ENCODE measurements around the gene RAB10.
"Not testable (repeated sequence)": the region's sequence is repeated elsewhere in the genome, so short reads cannot be mapped to it uniquely, and the experiment has no call there.

The RAB10 gene

DNA sequence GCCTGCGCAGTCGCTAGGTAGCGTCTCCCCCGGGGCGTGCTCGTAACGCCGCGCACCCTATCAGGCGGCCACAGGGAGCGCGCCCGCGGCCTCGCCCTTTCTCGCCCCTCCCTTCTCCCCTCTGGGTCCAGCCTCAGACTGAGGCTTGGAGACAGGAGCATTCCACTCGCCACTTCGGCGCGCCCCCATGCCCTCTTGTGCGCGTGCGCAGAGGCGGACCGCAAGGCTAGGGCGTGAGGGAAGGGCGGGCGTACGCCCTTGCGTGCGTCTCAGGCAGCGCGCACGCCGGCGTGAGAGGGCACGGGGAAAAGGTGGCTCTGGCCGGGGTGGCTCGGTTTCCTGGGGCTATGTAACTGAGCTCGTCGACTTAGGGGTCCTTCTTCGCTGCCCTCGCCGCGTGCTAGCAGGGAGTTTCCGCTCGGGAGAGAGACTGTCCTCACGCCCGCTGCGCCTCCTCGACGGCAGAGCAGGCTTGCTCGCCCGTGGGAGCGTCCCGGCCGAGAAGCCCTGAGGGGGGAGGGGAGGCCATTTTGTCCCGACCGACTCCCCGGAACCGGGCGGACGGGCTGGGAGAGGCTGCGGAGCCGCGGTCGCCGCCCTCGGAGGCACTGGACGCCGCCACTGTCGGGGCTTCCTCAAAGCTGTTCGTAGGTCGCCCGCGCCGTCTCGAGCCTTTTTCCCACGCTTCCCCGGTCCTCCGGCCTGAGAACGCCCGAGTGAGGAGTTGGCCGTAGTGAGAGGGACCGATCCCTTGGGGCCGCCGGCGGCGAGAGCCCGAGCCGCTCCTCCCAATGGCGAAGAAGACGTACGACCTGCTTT, at the start of gene RAB10:
Gene RAB10, plus strand, starts transcription at position 267 of the 819 bp plus-strand sequence. Its CDS starts 525 bp downstream, at position 792.
- DNase-seq = peak; percentile 87

- DNase-seq = no peak
Observed at GRCh38 chr2:25988134-25988533, 45.8 kb upstream of the RAB10 start.

DNA sequence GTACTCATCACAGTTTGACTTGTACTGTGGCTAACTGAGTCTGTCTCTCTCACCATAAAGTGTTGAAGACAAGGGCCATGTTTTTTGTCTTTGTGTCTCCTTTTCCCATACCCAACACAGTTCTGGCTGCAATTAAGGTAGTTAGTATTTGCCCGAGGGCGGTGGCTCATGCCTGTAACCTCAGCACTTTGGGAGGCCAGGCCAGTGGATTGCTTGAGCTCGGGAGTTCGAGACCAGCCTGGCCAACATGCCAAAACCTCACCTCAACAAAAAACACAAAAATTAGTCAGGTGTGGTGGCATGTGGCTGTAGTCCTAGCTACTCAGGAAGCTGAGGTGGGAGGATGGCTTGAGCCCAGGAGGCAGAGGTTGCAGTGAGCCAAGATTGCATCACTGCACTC, 44.7 kb upstream of the RAB10 start:
- DNase-seq = no peak

GRCh38 chr2:25991965-25992364, 41.9 kb upstream of the RAB10 start:
- DNase-seq = no peak

GRCh38 chr2:25992556-25992955, 41.3 kb upstream of the RAB10 start:
- DNase-seq = no peak

DNA sequence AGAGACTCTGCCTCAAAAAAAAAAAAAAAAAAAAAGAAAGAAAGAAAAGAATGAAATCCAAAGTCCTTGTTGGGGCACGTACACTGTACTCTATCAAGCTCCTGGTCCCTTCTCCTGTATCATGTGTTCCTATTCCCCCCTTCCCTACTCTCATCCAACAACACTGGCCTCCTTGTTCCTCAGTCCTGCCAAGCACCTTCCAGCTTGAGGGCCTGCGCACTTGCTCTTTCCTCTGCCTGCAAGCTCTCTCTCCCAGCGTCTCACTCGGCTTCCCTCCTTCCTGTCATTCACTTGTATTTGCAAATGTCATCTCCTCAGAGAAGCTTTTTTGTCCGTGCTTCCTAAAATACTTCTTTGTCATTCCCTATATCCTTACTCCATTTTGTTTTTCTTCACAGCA, 40.8 kb upstream of the RAB10 start:
- DNase-seq = no peak

- no peak for DNase-seq
Observed at GRCh38 chr2:25994509-25994908, 39.4 kb upstream of the RAB10 start.

- no peak for DNase-seq
Observed at GRCh38 chr2:25996844-25997243, 37.0 kb upstream of the RAB10 start.

DNA sequence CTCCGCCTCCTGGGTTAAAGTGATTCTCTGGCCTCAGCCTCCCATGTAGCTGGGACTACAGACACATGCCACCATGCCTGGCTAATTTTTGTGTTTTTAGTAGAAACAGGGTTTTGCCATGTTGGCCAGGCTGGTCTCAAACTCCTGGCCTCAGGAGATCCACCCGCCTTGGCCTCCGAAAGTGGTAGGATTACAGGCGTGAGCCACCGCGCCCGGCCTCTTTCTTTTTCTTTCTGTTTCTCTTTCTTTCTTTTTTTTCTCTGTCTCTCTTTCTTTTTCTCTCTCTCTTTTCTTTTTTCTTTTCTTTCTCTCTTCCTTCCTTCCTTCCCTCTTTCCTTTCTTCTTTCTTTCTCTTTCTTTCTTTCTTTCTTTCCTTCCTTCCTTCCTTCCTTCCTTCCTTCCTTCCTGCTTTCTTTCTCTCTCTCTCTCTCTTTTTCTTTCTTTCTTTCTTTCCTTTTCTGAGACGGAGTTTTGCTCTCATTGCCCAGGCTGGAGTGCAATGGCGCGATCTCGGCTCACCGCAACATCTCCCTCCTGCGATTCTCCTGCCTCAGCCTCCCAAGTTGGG, 35.0 kb upstream of the RAB10 start:
- not testable (repeated sequence) for DNase-seq

DNA sequence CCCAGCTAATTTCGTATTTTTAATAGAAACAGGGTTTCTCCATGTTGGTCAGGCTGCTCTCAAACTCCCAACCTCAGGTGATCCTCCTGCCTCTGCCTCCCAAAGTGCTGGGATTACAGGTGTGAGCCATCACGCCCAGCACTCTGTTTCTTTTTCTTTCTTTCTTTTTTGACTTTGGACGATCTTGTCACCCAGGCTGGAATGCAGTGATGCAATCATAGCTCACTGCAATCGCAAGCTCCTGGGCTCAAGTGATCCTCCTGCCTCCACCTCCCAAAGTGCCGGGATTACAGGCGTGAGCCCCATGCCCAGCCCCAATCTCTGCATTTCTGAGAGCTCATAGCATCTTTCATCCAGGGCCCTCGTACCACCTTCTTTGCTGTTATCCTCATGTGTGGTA, 34.5 kb upstream of the RAB10 start:
- DNase-seq = not testable (repeated sequence)

DNA sequence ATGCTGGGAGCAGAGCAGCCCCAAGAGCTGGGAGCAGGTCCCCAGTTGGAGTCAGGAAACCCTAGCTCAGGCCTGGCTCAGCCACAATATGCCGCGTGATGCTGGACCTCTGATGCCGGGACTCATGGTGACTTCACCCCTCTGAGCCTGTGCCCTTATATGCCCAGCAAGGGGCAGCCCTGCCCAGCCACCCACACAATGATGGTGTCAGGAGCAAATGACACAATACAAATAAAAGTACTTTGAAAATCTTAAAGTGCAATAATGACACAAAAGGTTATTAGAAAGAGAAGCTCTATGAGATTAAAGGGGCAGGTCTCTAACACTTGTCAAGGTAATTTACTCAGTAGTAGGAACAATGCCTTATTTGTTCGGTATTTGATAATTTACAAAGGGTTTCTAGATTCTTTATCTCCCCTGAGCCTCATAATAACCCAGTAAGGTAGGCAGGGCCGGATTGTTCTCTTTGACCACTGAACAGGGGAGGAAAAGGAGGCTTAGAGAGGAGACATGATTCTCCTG, 33.3 kb upstream of the RAB10 start:
- DNase-seq = no peak

DNA sequence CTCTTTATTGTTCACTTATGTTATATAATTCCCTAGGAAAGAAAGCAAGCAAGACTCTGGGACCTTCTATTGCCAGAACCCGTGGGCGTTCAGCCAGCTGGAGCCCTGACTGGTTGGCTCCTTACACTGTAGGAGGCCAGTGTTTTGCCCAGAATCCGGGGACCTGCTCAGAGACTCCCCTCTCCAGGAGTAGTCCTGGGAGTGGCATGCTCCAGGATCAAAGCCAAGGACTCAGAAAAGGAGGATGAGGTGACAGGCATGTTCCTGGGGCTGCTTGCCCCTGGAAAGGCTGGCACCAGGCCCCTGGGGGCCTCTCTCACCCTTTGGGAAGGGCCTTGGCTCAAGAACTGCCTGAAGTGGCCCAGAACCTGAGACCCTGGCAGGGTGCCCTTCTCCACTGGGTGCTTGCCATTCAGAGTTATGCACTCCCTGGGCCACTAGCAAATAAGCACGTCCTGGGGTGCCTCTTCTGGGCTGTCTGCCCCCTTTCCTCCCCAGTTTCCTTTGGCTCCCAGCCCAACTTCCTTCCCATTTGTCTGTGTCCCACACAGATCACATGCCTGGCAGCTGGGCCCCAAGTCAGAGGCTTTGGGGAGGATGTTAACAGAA, 32.0 kb upstream of the RAB10 start:
- no peak for DNase-seq

DNA sequence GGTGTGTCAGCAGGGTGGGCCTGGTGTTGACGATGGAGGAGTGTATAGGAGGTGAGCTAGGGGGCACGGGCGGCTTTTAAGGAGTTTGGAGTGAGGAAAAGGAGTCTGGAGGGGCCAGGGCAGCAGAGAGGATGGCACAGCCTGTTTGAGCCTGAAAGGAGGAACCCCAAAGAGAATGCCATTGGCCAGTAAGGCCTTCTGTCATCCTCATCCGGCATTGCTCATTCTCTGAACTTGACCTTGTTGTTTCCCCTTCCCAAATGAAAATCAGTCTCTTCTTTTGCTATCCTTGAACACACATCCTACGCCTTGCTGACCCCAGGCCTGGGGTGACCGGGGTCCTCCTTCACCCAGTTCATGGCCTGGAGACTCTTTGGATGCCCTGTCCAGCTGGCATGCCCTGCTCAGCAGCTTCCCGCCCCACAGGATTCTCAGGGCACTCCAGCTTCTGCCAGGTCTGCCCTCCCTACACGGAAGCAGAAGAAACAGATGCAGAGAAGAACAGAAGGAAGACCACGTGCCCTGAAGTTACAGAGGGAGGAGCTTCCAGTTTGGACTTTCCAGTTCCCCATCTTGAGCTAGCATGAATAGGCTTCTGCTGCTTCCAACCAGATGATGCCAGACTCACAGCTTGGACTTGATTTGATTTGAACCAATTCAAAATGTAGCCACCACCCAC, 31.1 kb upstream of the RAB10 start:
- DNase-seq = no peak

DNA sequence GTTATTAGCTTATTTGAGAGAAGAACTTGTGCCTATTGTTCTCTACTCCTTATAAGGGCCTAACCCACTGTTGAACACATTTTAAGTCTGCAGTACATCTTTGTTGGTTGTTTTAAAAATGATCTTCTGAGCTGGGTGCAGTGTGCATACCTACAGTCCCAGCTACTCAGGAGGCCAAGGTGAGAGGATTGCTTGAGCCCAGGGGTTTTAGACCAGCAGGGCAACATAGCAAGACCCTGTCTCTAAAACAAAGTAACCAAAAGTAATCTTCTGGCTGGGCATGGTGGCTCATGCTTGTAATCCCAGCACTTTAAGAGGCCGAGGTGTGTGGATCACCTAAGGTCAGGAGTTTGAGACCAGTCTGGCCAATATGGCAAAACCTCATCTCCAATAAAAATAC, 25.8 kb upstream of the RAB10 start:
- no peak for DNase-seq

GRCh38 chr2:26008851-26009566, 24.9 kb upstream of the RAB10 start:
- DNase-seq = no peak

- no peak for DNase-seq
Observed at GRCh38 chr2:26009567-26009963, 24.3 kb upstream of the RAB10 start.

GRCh38 chr2:26010943-26011342, 22.9 kb upstream of the RAB10 start:
- no peak for DNase-seq

- DNase-seq = no peak
Observed at GRCh38 chr2:26011609-26011989, 22.3 kb upstream of the RAB10 start.

- no peak for DNase-seq
Observed at GRCh38 chr2:26011990-26012856, 21.7 kb upstream of the RAB10 start.

GRCh38 chr2:26013668-26014067, 20.2 kb upstream of the RAB10 start:
- DNase-seq = no peak

- no peak for DNase-seq
Observed at GRCh38 chr2:26016012-26016705, 17.7 kb upstream of the RAB10 start.

Measured in NCI-H1436 treated with DMSO at 0.1 percent for 48 hours (cell line).